T-cell (primary cell): ENCODE measurements around the gene TMEM143. TPM values are rescaled to one million over a fixed set of nuclear protein-coding genes. Genes with fewer than 3 reads are reported as not detected.

Experiments used
- ATAC-seq, 4 experiments: fragments of 200-7000 bp in 3 of 4; fragments of 150-1000 bp in 1 of 4; cut with Tn5 transposase; replicated peaks in 1 of 4; 1 replicate in 3 of 4; 2 replicates in 1 of 4; pipeline ENCODE4 v1.10.0; 2021; ENCODE audit warnings: moderate library complexity in 3 of 4, mild to moderate bottlenecking in 2 of 4, moderate number of reproducible peaks in 1 of 4
- CTCF ChIA-PET, 2 donors: fragments of 300-600 bp; sonication (Branson Sonifier 250); formaldehyde crosslinking; loops; one replicate each; lab custom pipeline; 2022; ENCODE audit warnings: antibody characterized with exemption in 2 of 2; lab: Charles Lee
- POLR2A ChIA-PET, 2 donors: fragments of 300-600 bp; sonication (Branson Sonifier 250); formaldehyde crosslinking; loops; one replicate each; lab custom pipeline; 2022; ENCODE audit warnings: antibody characterized with exemption in 2 of 2; lab: Charles Lee
- DNase-seq, 35 experiments: peaks; one replicate each; pipeline versions ENCODE4 v3.0.0 to v3.0.0-alpha.2; 2013 to 2023
- H3K27ac ChIP-seq: one replicate; pipeline ENCODE4 v1.5.1; 2013; ENCODE audit warnings: low read length
- H3K27me3 ChIP-seq, 2 experiments: replicated peaks in 1 of 2; 1 replicate in 1 of 2; 2 replicates in 1 of 2; pipeline versions ENCODE4 v1.6.1 to v1.7.0; 2013; ENCODE audit warnings: low read length in 1 of 2, mixed read lengths in 1 of 2; ENCODE audit not compliant: control insufficient read depth in 2 of 2, insufficient read depth in 2 of 2; ENCODE audit errors: extremely low read depth in 1 of 2
- H3K36me3 ChIP-seq, 2 donors: 1 replicate in 1 of 2; 2 replicates in 1 of 2; pipeline versions ENCODE4 v1.6.1 to v1.7.0; 2013; ENCODE audit warnings: low read length in 1 of 2; ENCODE audit not compliant: control insufficient read depth in 2 of 2, insufficient read depth in 1 of 2; ENCODE audit errors: extremely low read depth in 1 of 2
- H3K4me1 ChIP-seq, 2 experiments: 1 replicate in 1 of 2; 2 replicates in 1 of 2; pipeline versions ENCODE4 v1.6.1 to v1.7.0; 2013; ENCODE audit warnings: low read length in 2 of 2, mixed read lengths in 1 of 2; ENCODE audit not compliant: insufficient read depth in 2 of 2, control insufficient read depth in 1 of 2; ENCODE audit errors: extremely low read depth in 1 of 2
- H3K4me3 ChIP-seq, 2 donors: 1 replicate in 1 of 2; 2 replicates in 1 of 2; pipeline versions ENCODE4 v1.5.1 to v1.7.0; 2013; ENCODE audit warnings: mild to moderate bottlenecking in 2 of 2, low read length in 1 of 2, moderate library complexity in 1 of 2; ENCODE audit not compliant: control insufficient read depth in 1 of 2; ENCODE audit errors: extremely low read depth in 1 of 2
- H3K9me3 ChIP-seq: 2 replicates; pipeline ENCODE4 v1.7.0; 2013
- H3K27ac Mint-ChIP-seq, 2 donors: one replicate each; pipeline ENCODE4 v1.8.0; 2020 to 2021; ENCODE audit warnings: mild to moderate bottlenecking in 2 of 2, mixed read lengths in 2 of 2
- H3K27me3 Mint-ChIP-seq, 2 donors: one replicate each; pipeline ENCODE4 v1.8.0; 2021 to 2022; ENCODE audit warnings: mixed read lengths in 2 of 2
- H3K36me3 Mint-ChIP-seq: one replicate; pipeline ENCODE4 v1.8.0; 2021; ENCODE audit warnings: mixed read lengths
- H3K4me1 Mint-ChIP-seq, 3 donors: one replicate each; pipeline ENCODE4 v1.8.0; 2020 to 2022; ENCODE audit warnings: mixed read lengths in 3 of 3, mild to moderate bottlenecking in 1 of 3
- H3K4me3 Mint-ChIP-seq, 3 donors: one replicate each; pipeline ENCODE4 v1.8.0; 2020 to 2022; ENCODE audit warnings: mild to moderate bottlenecking in 3 of 3, mixed read lengths in 3 of 3, moderate library complexity in 3 of 3
- H3K9me3 Mint-ChIP-seq, 3 donors: one replicate each; pipeline ENCODE4 v1.8.0; 2020 to 2022; ENCODE audit warnings: mixed read lengths in 3 of 3
- WGBS: methylation state at CpG from one replicate; pipeline ENCODE4 v1.1.5; 2013; ENCODE audit warnings: missing lambda C conversion rate; ENCODE audit not compliant: insufficient coverage; 5-methylcytosine and 5-hydroxymethylcytosine counted together
- total RNA-seq, 35 experiments: library from RNA in 6 of 35; stranded (reverse) in 6 of 35; fragments of 120-200 nt in 1 of 35; gene quantifications; one replicate each; pipeline versions ENCODE4 v1.2.1 to v1.2.4 and lab custom pipeline; 2013 to 2026

TMEM143 gene
- total RNA-seq, 5 donors from 2014 or later (not counting 1 experiment from before 2014, with no cell fraction given): 14.5 to 33.5 (median 29.0) TPM

DNA sequence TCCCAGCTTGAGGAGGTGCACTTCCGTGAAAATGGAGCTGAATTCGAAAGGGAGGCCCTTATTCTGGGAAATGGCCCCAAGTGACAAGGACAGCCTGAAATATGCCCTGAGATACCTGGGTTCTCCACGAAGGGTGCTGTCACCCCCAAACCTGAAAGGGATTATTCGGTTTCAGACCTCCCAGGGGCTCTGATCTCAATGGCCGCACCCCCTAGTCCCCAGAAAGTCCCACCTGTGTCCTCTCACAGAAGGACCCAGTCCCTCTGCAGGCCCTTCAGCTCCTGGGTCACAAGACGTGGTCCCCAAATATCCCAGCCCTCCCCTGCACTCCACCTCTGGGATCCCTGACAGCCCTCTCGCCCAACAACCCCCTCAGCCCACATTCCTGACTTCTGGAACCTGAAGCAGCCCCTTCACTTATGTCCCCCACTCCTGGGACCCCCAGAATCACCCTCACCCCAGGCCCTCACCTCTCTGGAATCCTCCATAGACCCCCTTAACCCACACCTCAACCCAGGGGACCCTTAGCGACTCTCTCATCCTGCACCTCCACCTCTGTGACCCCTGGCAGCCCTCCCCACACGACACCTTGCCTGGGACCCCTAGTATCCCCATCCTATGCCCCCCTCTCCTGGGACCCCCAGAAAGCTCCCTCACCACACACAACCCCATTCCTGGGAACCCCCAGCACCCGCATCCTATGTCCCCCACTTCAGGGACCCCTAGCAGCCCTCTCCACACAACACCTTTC, 1.0 kb upstream of the TMEM143 start:
- Histone ChIP-seq H3K4me1 (peaks cover 3 to 20% of the 10 kb centered on the region in 2 experiments), H3K9me3 (no peaks in the 10 kb centered on the region), H3K36me3 (peaks cover 0 to 3% of the 10 kb centered on the region in 2 donors), H3K4me3 (peak overlapping the region; percentile 63 to 81), H3K27me3 (no peaks in the 10 kb centered on the region), H3K27ac (peak overlapping the region; percentile 78)
- ChIA-PET POLR2A (interaction anchor here in 1 of 2 donors (0.6 to 1.5 kb wide), 2 partner anchors 32 to 1503 kb away, joined by 4 to 11 read pairs; partner anchors contain the start of gene PNKP), CTCF (interaction anchor here (0.6 to 1.2 kb wide), 5 partner anchors 26 to 220 kb away, joined by 4 to 8 read pairs (median 6); partner anchors contain the start of gene KDELR1 (in 1 of the 2))
- peak in 3 of 35 experiments; percentile 4 to 7 (median 6) for DNase-seq
- peak overlapping the region; percentile 92 to 96 for H3K27ac Mint-ChIP-seq
- H3K4me1 Mint-ChIP-seq: peaks cover 12 to 22% (median 15%) of the 10 kb centered on the region in 3 donors
- peak overlapping the region; percentile 88 to 91 (median 88) for H3K4me3 Mint-ChIP-seq
- H3K9me3 Mint-ChIP-seq: no peaks in the 10 kb centered on the region
- 60% methylated on average over 9 of the region's 10 CpGs for WGBS
- no peaks in the 10 kb centered on the region for H3K36me3 Mint-ChIP-seq
- ATAC-seq: no peak
- no peaks in the 10 kb centered on the region for H3K27me3 Mint-ChIP-seq

DNA sequence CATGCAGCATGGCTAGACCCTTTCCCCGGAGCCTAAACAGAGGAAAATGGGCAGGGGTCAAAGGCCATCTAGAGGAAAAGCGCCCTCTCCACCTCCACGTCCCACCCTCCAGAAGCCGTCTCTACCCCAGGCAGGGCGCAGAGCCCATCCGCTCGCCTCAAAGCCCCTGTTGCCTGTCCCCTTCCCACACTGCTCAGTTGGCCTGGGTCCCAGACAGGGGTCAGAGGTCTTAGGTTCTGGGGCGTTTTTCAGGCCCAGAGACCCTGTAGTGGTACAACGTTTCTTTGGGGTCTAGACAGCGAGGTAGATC, 285 bp downstream of the TMEM143 start:
- H3K4me3 Mint-ChIP-seq: peak overlapping the region; percentile 88 to 91 (median 88)
- Histone ChIP-seq H3K36me3 (peaks cover 0 to 4% of the 10 kb centered on the region in 2 donors), H3K27me3 (no peaks in the 10 kb centered on the region), H3K27ac (peak overlapping the region; percentile 78), H3K9me3 (no peaks in the 10 kb centered on the region), H3K4me3 (peak overlapping the region; percentile 71 to 81), H3K4me1 (peaks cover 3 to 20% of the 10 kb centered on the region in 2 experiments)
- DNase-seq (peak in 5 of 35 experiments; percentile 1 to 22 (median 16)), ATAC-seq (peak in 2 of 4 experiments; percentile 13 to 14)
- ChIA-PET CTCF (interaction anchor here (0.6 to 2.3 kb wide), 15 partner anchors 27 to 1294 kb away, joined by 3 to 32 read pairs (median 5); partner anchors contain the start of genes KDELR1 (in 2 of the 2), DHX34 (in 1 of the 2), GYS1 (in 1 of the 2) and RUVBL2 (in 1 of the 2)), POLR2A (interaction anchor here in 1 of 2 donors (0.5 to 1.5 kb wide), 4 partner anchors 31 to 1552 kb away, joined by 3 to 11 read pairs (median 7); no protein-coding TSS in a partner anchor)
- H3K36me3 Mint-ChIP-seq: peaks cover 3% of the 10 kb centered on the region
- no peaks in the 10 kb centered on the region for H3K27me3 Mint-ChIP-seq
- H3K4me1 Mint-ChIP-seq: peaks cover 12 to 22% (median 15%) of the 10 kb centered on the region in 3 donors
- H3K9me3 Mint-ChIP-seq: no peaks in the 10 kb centered on the region
- WGBS: 3% methylated on average over 8 of the region's 10 CpGs
- peak overlapping the region; percentile 92 to 96 for H3K27ac Mint-ChIP-seq

DNA sequence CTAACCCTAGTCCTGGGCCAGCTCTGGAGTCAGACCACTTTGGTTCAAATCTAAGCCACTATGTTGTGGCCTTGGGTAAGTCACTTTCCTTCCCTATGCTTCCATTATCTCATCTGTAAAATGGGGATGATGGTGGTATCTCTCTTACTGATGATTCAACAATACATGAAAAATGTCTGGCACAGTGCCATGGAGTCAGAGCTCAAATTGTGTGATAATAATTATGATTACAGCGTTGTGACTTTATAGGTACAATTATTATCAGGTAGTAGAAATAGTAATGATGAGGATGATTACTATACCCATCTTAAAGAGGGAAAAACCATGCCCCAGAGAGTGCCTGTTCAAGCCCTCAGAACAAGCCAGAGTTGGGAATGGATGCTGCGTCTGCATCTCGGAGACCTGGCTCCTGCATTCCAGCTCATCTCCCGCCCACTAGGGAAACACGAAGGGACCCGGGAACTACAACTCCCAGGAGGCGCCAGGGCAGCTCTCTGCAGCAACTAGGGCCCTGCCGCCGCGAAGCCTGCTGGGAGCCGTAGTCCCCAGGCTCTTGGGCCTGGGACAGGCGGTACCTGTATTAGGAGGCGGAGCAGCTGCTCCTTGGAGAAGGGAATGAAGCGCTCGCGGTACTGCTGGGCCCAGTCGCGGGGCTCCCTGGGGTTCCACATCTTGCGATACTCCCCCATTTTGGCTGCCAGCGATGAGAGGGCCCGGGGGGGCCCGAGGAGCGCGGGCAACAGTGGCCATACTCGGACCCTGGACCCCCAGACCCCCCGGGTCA, 832 bp downstream of the TMEM143 start:
- H3K4me3 Mint-ChIP-seq: peak overlapping the region; percentile 88 to 91 (median 88)
- H3K4me1 Mint-ChIP-seq: peaks cover 12 to 22% (median 15%) of the 10 kb centered on the region in 3 donors
- peak overlapping the region; percentile 92 to 96 for H3K27ac Mint-ChIP-seq
- peaks cover 0 to 4% of the 10 kb centered on the region in 2 donors for H3K36me3 ChIP-seq
- H3K4me1 ChIP-seq: peaks cover 3 to 20% of the 10 kb centered on the region in 2 experiments
- peak overlapping the region; percentile 71 to 81 for H3K4me3 ChIP-seq
- H3K27me3 ChIP-seq: no peaks in the 10 kb centered on the region
- CTCF ChIA-PET: interaction anchor here (0.6 to 2.3 kb wide), 6 partner anchors 29 to 814 kb away, joined by 3 to 32 read pairs (median 5); no protein-coding TSS in a partner anchor
- no peaks in the 10 kb centered on the region for H3K27me3 Mint-ChIP-seq
- under 1% methylated on average over 24 of the region's 26 CpGs for WGBS
- H3K27ac ChIP-seq: peak overlapping the region; percentile 78
- DNase-seq (peak; percentile 71 to 93 (median 87)), ATAC-seq (peak; percentile 62 to 69 (median 66))
- POLR2A ChIA-PET: interaction anchor here (0.7 to 0.9 kb wide), 2 partner anchors 105 to 1089 kb away, joined by 3 read pairs; no protein-coding TSS in a partner anchor
- H3K9me3 Mint-ChIP-seq: no peaks in the 10 kb centered on the region
- peaks cover 5% of the 10 kb centered on the region for H3K36me3 Mint-ChIP-seq
- H3K9me3 ChIP-seq: no peaks in the 10 kb centered on the region

DNA sequence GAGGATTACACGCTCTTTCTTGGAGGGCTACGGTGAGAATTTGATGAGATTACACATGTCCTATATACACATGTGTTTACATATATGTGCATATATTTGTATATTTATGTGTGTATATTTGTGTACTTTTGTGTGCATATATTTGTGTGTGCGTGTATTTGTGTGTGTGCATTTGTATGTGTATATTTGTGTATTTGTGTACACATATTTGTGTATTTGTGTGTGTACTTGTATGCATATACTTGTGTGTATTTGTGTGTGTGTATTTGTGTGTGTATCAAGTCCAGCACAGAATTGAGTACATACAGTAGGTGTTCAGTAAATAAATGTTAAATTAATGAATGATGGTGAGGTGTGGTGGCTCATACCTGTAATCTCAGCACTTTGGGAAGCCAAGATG, 1.8 kb downstream of the TMEM143 start:
- Histone ChIP-seq H3K36me3 (peaks cover 0 to 4% of the 10 kb centered on the region in 2 donors), H3K4me1 (peaks cover 3 to 20% of the 10 kb centered on the region in 2 experiments), H3K9me3 (no peaks in the 10 kb centered on the region), H3K27me3 (no peaks in the 10 kb centered on the region), H3K27ac (no peak overlapping the region), H3K4me3 (no peak overlapping the region)
- H3K4me3 Mint-ChIP-seq: peak overlapping the region in 1 of 3 donors; percentile 31
- no peak overlapping the region for H3K27ac Mint-ChIP-seq
- H3K4me1 Mint-ChIP-seq: peaks cover 12 to 22% (median 15%) of the 10 kb centered on the region in 3 donors
- no peaks in the 10 kb centered on the region for H3K9me3 Mint-ChIP-seq
- ATAC-seq (no peak), DNase-seq (no peak)
- ChIA-PET CTCF (interaction anchor here in 1 of 2 donors (2.3 kb wide), 1 partner anchor 28 kb away, joined by 32 read pairs; no protein-coding TSS in a partner anchor), POLR2A (no interaction called here)
- WGBS: 93% methylated on average over 1 of the region's 3 CpGs
- peaks cover 5% of the 10 kb centered on the region for H3K36me3 Mint-ChIP-seq
- H3K27me3 Mint-ChIP-seq: no peaks in the 10 kb centered on the region

DNA sequence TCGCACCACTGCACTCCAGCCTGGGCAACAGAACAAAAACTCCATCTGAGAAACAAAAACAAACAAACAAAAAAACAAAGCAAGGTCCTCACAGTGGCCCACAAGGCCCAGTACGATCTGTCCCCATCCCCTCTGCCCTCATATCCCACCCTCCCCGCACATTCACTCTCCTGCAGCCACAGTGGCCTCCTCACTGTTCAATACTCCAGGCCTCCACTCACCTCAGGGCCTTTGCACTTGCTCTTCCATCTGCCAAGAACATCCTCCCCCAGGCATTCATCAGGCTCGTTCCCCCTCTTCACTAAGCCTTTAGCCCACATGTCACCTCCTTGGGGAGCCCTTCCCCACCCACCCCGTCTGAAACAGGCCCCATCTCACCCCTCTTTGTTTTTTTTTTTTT, 4.6 kb downstream of the TMEM143 start:
- peaks cover 5% of the 10 kb centered on the region for H3K36me3 Mint-ChIP-seq
- no peaks in the 10 kb centered on the region for H3K27me3 ChIP-seq
- no peak overlapping the region for H3K4me3 Mint-ChIP-seq
- H3K36me3 ChIP-seq: peaks cover 3 to 4% of the 10 kb centered on the region in 2 donors
- no peaks in the 10 kb centered on the region for H3K9me3 Mint-ChIP-seq
- no peaks in the 10 kb centered on the region for H3K27me3 Mint-ChIP-seq
- ChIA-PET POLR2A (no interaction called here), CTCF (interaction anchor here in 1 of 2 donors (0.6 kb wide), 1 partner anchor 29 kb away, joined by 3 read pairs; no protein-coding TSS in a partner anchor)
- DNase-seq (no peak), ATAC-seq (no peak)
- WGBS: 90% methylated on average over 3 of the region's 5 CpGs
- H3K4me3 ChIP-seq: no peak overlapping the region
- H3K4me1 ChIP-seq: peaks cover 0 to 11% of the 10 kb centered on the region in 2 experiments
- no peak overlapping the region for H3K27ac Mint-ChIP-seq
- peaks cover 12 to 15% (median 14%) of the 10 kb centered on the region in 3 donors for H3K4me1 Mint-ChIP-seq
- no peak overlapping the region for H3K27ac ChIP-seq
- no peaks in the 10 kb centered on the region for H3K9me3 ChIP-seq
